H9 (cell line): ENCODE results near the gene MBD2. TPM values are rescaled to one million over a fixed set of nuclear protein-coding genes. Genes with fewer than 3 reads are reported as not detected.
"Not testable (repeated sequence)": the region's sequence is repeated elsewhere in the genome, so short reads cannot be mapped to it uniquely, and the experiment has no call there.

Experiments used
- DNase-seq: peaks from one replicate; pipeline ENCODE4 v3.0.0-alpha.2; 2017
- H2AFZ ChIP-seq: one replicate; pipeline ENCODE4 v1.6.1; 2013; ENCODE audit warnings: mild to moderate bottlenecking, low read length, control low read depth, moderate library complexity
- H2AK5ac ChIP-seq: 2 replicates; pipeline ENCODE4 v1.6.1; 2013; ENCODE audit warnings: low read length, control low read depth, mixed read lengths; ENCODE audit not compliant: insufficient read length
- H2BK120ac ChIP-seq: one replicate; pipeline ENCODE4 v1.6.1; 2013; ENCODE audit warnings: low read depth, mild to moderate bottlenecking, low read length, control low read depth, inconsistent platforms; ENCODE audit not compliant: poor library complexity, severe bottlenecking
- H2BK12ac ChIP-seq: 2 replicates; pipeline ENCODE4 v1.6.1; 2013; ENCODE audit warnings: low read length, control low read depth, mixed read lengths, low read depth; ENCODE audit not compliant: insufficient read length
- H2BK15ac ChIP-seq: 2 replicates; pipeline ENCODE4 v1.6.1; 2013; ENCODE audit warnings: low read depth, low read length, control low read depth
- H2BK20ac ChIP-seq: one replicate; pipeline ENCODE4 v1.6.1; 2013; ENCODE audit warnings: low read depth, mild to moderate bottlenecking, low read length, control low read depth, inconsistent platforms; ENCODE audit not compliant: poor library complexity, severe bottlenecking
- H2BK5ac ChIP-seq: 2 replicates; pipeline ENCODE4 v1.6.1; 2013; ENCODE audit warnings: low read length, control low read depth, mixed read lengths; ENCODE audit not compliant: insufficient read length
- H3K14ac ChIP-seq: 2 replicates; pipeline ENCODE4 v1.6.1; 2013; ENCODE audit warnings: low read length, control low read depth; ENCODE audit not compliant: insufficient read depth
- H3K18ac ChIP-seq: 2 replicates; pipeline ENCODE4 v1.6.1; 2013; ENCODE audit warnings: low read depth, mild to moderate bottlenecking, mixed read lengths, low read length, control low read depth; ENCODE audit not compliant: insufficient read length
- H3K23ac ChIP-seq: 2 replicates; pipeline ENCODE4 v1.6.1; 2013; ENCODE audit warnings: low read length, control low read depth, mixed read lengths, low read depth; ENCODE audit not compliant: insufficient read length
- H3K23me2 ChIP-seq: 2 replicates; pipeline ENCODE4 v1.6.1; 2013; ENCODE audit warnings: low read depth, mild to moderate bottlenecking, mixed read lengths, low read length, control low read depth; ENCODE audit not compliant: insufficient read length, poor library complexity, severe bottlenecking
- H3K27ac ChIP-seq: 2 replicates; pipeline ENCODE4 v1.5.1; 2013; ENCODE audit warnings: low read length, control low read depth, mixed read lengths, low read depth; ENCODE audit not compliant: insufficient read length
- H3K27me3 ChIP-seq: 2 replicates; pipeline ENCODE4 v1.6.1; 2013; ENCODE audit warnings: low read length, control low read depth, inconsistent platforms; ENCODE audit not compliant: insufficient read depth
- H3K4ac ChIP-seq: 2 replicates; pipeline ENCODE4 v1.6.1; 2013; ENCODE audit warnings: low read depth, mild to moderate bottlenecking, control low read depth, inconsistent platforms, low read length, moderate library complexity
- H3K4me1 ChIP-seq: 2 replicates; pipeline ENCODE4 v1.6.1; 2013; ENCODE audit warnings: low read length, control low read depth, inconsistent platforms; ENCODE audit not compliant: insufficient read depth
- H3K4me2 ChIP-seq: 2 replicates; pipeline ENCODE4 v1.6.1; 2013; ENCODE audit warnings: low read length, control low read depth, mixed read lengths; ENCODE audit not compliant: insufficient read length, insufficient read depth
- H3K56ac ChIP-seq: 2 replicates; pipeline ENCODE4 v1.6.1; 2013; ENCODE audit warnings: low read depth, mild to moderate bottlenecking, mixed read lengths, low read length, control low read depth; ENCODE audit not compliant: insufficient read length
- H3K79me1 ChIP-seq: 2 replicates; pipeline ENCODE4 v1.6.1; 2013; ENCODE audit warnings: low read depth, mild to moderate bottlenecking, moderate library complexity, low read length, control low read depth, inconsistent platforms; ENCODE audit not compliant: insufficient read depth, poor library complexity, severe bottlenecking
- H3K79me2 ChIP-seq: 2 replicates; pipeline ENCODE4 v1.6.1; 2013; ENCODE audit warnings: low read length, control low read depth, inconsistent platforms; ENCODE audit not compliant: insufficient read depth
- H3K9ac ChIP-seq: 2 replicates; pipeline ENCODE4 v1.6.1; 2013; ENCODE audit warnings: low read length, control low read depth, mixed read lengths; ENCODE audit not compliant: insufficient read length; ENCODE audit errors: extremely low read depth
- H3K9me3 ChIP-seq: one replicate; pipeline ENCODE4 v1.6.1; 2013; ENCODE audit warnings: low read depth, low read length, inconsistent platforms; ENCODE audit not compliant: control insufficient read depth
- H3T11ph ChIP-seq: one replicate; pipeline ENCODE4 v1.6.1; 2013; ENCODE audit warnings: mild to moderate bottlenecking, low read length, control low read depth, inconsistent platforms
- H4K20me1 ChIP-seq: one replicate; pipeline ENCODE4 v1.6.1; 2013; ENCODE audit not compliant: control insufficient read depth, insufficient read length, insufficient read depth
- H4K5ac ChIP-seq: 2 replicates; pipeline ENCODE4 v1.6.1; 2013; ENCODE audit warnings: low read depth, mild to moderate bottlenecking, mixed read lengths, low read length, control low read depth; ENCODE audit not compliant: insufficient read length
- H4K8ac ChIP-seq: replicated peaks from 2 replicates; pipeline ENCODE4 v1.6.1; 2013; ENCODE audit warnings: low read length, control low read depth, mixed read lengths, low read depth; ENCODE audit not compliant: insufficient read length
- H4K91ac ChIP-seq: 2 replicates; pipeline ENCODE4 v1.6.1; 2013; ENCODE audit warnings: low read depth, mild to moderate bottlenecking, moderate library complexity, mixed read lengths, low read length, control low read depth; ENCODE audit not compliant: insufficient read length
- H3K27ac Mint-ChIP-seq, 3 experiments: 2 replicates in 2 of 3; 3 replicates in 1 of 3; pipeline ENCODE4 v1.8.0; 2020 to 2021; ENCODE audit warnings: mixed read lengths in 3 of 3, mild to moderate bottlenecking in 1 of 3, moderate library complexity in 1 of 3
- H3K27me3 Mint-ChIP-seq: 2 replicates; pipeline ENCODE4 v1.8.0; 2021; ENCODE audit warnings: low read depth, mild to moderate bottlenecking, moderate library complexity, mixed read lengths
- H3K36me3 Mint-ChIP-seq, 3 experiments: 2 replicates in 2 of 3; 3 replicates in 1 of 3; pipeline ENCODE4 v1.8.0; 2020 to 2021; ENCODE audit warnings: low read depth in 3 of 3, mixed read lengths in 3 of 3; ENCODE audit not compliant: insufficient read depth in 1 of 3
- H3K4me1 Mint-ChIP-seq, 2 experiments: 2 replicates each; pipeline ENCODE4 v1.8.0; 2020; ENCODE audit warnings: mixed read lengths in 2 of 2
- H3K4me3 Mint-ChIP-seq, 2 experiments: 2 replicates in 1 of 2; 3 replicates in 1 of 2; pipeline ENCODE4 v1.8.0; 2020 to 2021; ENCODE audit warnings: mild to moderate bottlenecking in 2 of 2, mixed read lengths in 2 of 2, moderate library complexity in 1 of 2
- H3K9me3 Mint-ChIP-seq, 2 experiments: 2 replicates in 1 of 2; 3 replicates in 1 of 2; pipeline ENCODE4 v1.8.0; 2020; ENCODE audit warnings: mild to moderate bottlenecking in 2 of 2, mixed read lengths in 2 of 2, moderate library complexity in 1 of 2
- CTCF ChIP-seq: fragments of 200-600 bp; sonication (generic); conservative IDR thresholded peaks from 3 replicates; pipeline ENCODE4 v1.8.0; 2021; ENCODE audit warnings: antibody characterized with exemption, mild to moderate bottlenecking
- WGBS: extraction: QIAGEN DNeasy Blood & Tissue Kit; methylation state at CpG from one replicate; pipeline ENCODE4 v1.1.7; 2013; ENCODE audit warnings: missing lambda C conversion rate, low lambda C conversion rate, mixed read lengths; ENCODE audit not compliant: insufficient read length; ENCODE audit errors: extremely low coverage; 5-methylcytosine and 5-hydroxymethylcytosine counted together
- total RNA-seq: library from RNA; stranded (reverse); gene quantifications from 2 replicates; pipeline ENCODE4 v1.2.1, GENCODE V29; 2021

The MBD2 gene
- total RNA-seq, 1 experiment from 2014 or later: 34.0 TPM

- Histone ChIP-seq H3K27me3 (no peaks in the 10 kb centered on the region; the same call in 1 of the 2 replicates), H2AFZ (no peak overlapping the region), H2BK20ac (no peak overlapping the region), H3K9ac (no peak overlapping the region), H3K4ac (no peak overlapping the region), H4K8ac (no peak overlapping the region), H3K79me1 (peaks cover 3% of the 10 kb centered on the region), H3K27ac (no peak overlapping the region), H3K23me2 (peaks cover 7% of the 10 kb centered on the region), H2BK120ac (no peak overlapping the region), H3K4me2 (no peak overlapping the region), H3K14ac (no peak overlapping the region), H4K91ac (no peak overlapping the region), H3K18ac (no peak overlapping the region), H3K23ac (no peak overlapping the region), H2BK15ac (no peak overlapping the region), H4K20me1 (no peaks in the 10 kb centered on the region), H2AK5ac (no peak overlapping the region), H3K79me2 (peaks cover 44% of the 10 kb centered on the region), H4K5ac (no peak overlapping the region), H2BK5ac (no peak overlapping the region), H3K56ac (no peak overlapping the region), H3T11ph (no peak overlapping the region), H2BK12ac (no peak overlapping the region), H3K9me3 (no peaks in the 10 kb centered on the region), H3K4me1 (no peaks in the 10 kb centered on the region; the same call in 1 of the 2 replicates)
- TF ChIP-seq CTCF: no peak
- WGBS: no CpG with 5 or more reads among the region's 2 CpGs
- Mint-ChIP-seq H3K27me3 (no peaks in the 10 kb centered on the region), H3K4me1 (peaks cover 35 to 51% of the 10 kb centered on the region in 2 experiments), H3K9me3 (no peaks in the 10 kb centered on the region), H3K36me3 (peaks cover 4 to 9% (median 8%) of the 10 kb centered on the region in 3 experiments; a peak in 5 of 7 replicates), H3K27ac (peak overlapping the region in 1 of 3 experiments; percentile 67; a peak in 1 of 7 replicates), H3K4me3 (no peak overlapping the region)
- no peak for DNase-seq
These were observed 4.1 kb downstream of the MBD2 start for GRCh38 chr18:54220406-54220805.

- peaks cover 31 to 47% of the 10 kb centered on the region in 2 experiments for H3K4me1 Mint-ChIP-seq
- no CpG with 5 or more reads among the region's 6 CpGs for WGBS
These were observed 5.7 kb downstream of the MBD2 start for GRCh38 chr18:54218803-54219202.

More at GRCh38 chr18:54218803-54219202, 5.7 kb downstream of the MBD2 start:
- H3K4me2 ChIP-seq, H4K91ac ChIP-seq, H3K79me1 ChIP-seq, H3K56ac ChIP-seq, H4K8ac ChIP-seq, H3K4ac ChIP-seq, H3K9me3 Mint-ChIP-seq, H2BK120ac ChIP-seq, H2BK20ac ChIP-seq, H3K14ac ChIP-seq, H3K23me2 ChIP-seq, H3K9ac ChIP-seq, DNase-seq, H3K27me3 Mint-ChIP-seq, H3K27me3 ChIP-seq, H3K27ac ChIP-seq, H3K23ac ChIP-seq, H2BK5ac ChIP-seq, H2AFZ ChIP-seq, H4K5ac ChIP-seq, H2AK5ac ChIP-seq, H3K27ac Mint-ChIP-seq, H3K4me1 ChIP-seq, H3T11ph ChIP-seq, H4K20me1 ChIP-seq, H3K4me3 Mint-ChIP-seq, H2BK15ac ChIP-seq, H3K9me3 ChIP-seq, H2BK12ac ChIP-seq, H3K18ac ChIP-seq: not testable (repeated sequence)
- H3K36me3 Mint-ChIP-seq: peaks cover 4 to 13% (median 8%) of the 10 kb centered on the region in 3 experiments; a peak in 5 of 7 replicates
- peaks cover 45% of the 10 kb centered on the region for H3K79me2 ChIP-seq
